Neural cell (in vitro differentiated cells): Measurements from ENCODE around the gene KCNA2. TPM values are rescaled to one million over a fixed set of nuclear protein-coding genes. Genes with fewer than 3 reads are reported as not detected.

ENCODE experiments used
- H2AFZ ChIP-seq: fragments of 200-600, 300-800 bp; sonication (generic), shearing (Covaris generic); 2 replicates; pipeline ENCODE4 v1.6.0; 2014; ENCODE audit warnings: low read depth, mild to moderate bottlenecking, antibody characterized with exemption, low read length, moderate library complexity
- H3F3A ChIP-seq: fragments of 200-600 bp; shearing (Covaris generic); 2 replicates; pipeline ENCODE4 v1.6.1; 2016; ENCODE audit warnings: mild to moderate bottlenecking, moderate library complexity, mixed read lengths, antibody characterized with exemption, low read length; ENCODE audit not compliant: insufficient read depth, poor library complexity, severe bottlenecking
- H3K27ac ChIP-seq: fragments of 200-600, 300-800 bp; sonication (generic), shearing (Covaris generic); 2 replicates; pipeline ENCODE4 v1.5.1; 2014; ENCODE audit warnings: mild to moderate bottlenecking, low read length, moderate library complexity
- H3K27me3 ChIP-seq: fragments of 300-800, 200-600 bp; sonication (generic), shearing (Covaris generic); 2 replicates; pipeline ENCODE4 v1.6.0; 2014; ENCODE audit warnings: mild to moderate bottlenecking, low read depth, low read length, moderate library complexity; ENCODE audit not compliant: insufficient read depth
- H3K36me3 ChIP-seq: fragments of 300-800, 200-600 bp; sonication (generic), shearing (Covaris generic); 2 replicates; pipeline ENCODE4 v1.5.1; 2014; ENCODE audit warnings: mild to moderate bottlenecking, antibody characterized with exemption, low read length, moderate library complexity; ENCODE audit not compliant: insufficient read depth
- H3K4me2 ChIP-seq: fragments of 300-800, 200-600 bp; sonication (generic), shearing (Covaris generic); 2 replicates; pipeline ENCODE4 v1.6.0; 2014; ENCODE audit warnings: mild to moderate bottlenecking, low read length
- H3K4me3 ChIP-seq: fragments of 300-800, 200-600 bp; sonication (generic), shearing (Covaris generic); 2 replicates; pipeline ENCODE4 v1.5.1; 2014; ENCODE audit warnings: mild to moderate bottlenecking, low read length, moderate library complexity
- H3K79me2 ChIP-seq: fragments of 200-600 bp; shearing (Covaris generic); replicated peaks from 2 replicates; pipeline ENCODE4 v1.6.0; 2014; ENCODE audit warnings: mild to moderate bottlenecking, low read length, moderate library complexity; ENCODE audit not compliant: insufficient read depth
- H3K9ac ChIP-seq: fragments of 300-800, 200-600 bp; sonication (generic), shearing (Covaris generic); 2 replicates; pipeline ENCODE4 v1.6.1; 2016; ENCODE audit warnings: mild to moderate bottlenecking, low read length, mixed read lengths
- H3K9me2 ChIP-seq: fragments of 200-600 bp; shearing (Covaris generic); 2 replicates; pipeline ENCODE4 v1.6.1; 2016; ENCODE audit warnings: mild to moderate bottlenecking, low read length, mixed read lengths; ENCODE audit not compliant: insufficient read depth
- H3K9me3 ChIP-seq: fragments of 200-600, 300-800 bp; sonication (generic), shearing (Covaris generic); 2 replicates; pipeline ENCODE4 v1.6.1; 2016; ENCODE audit warnings: mild to moderate bottlenecking, mixed run types, low read length, moderate library complexity, mixed read lengths
- H4K20me1 ChIP-seq: fragments of 200-600 bp; shearing (Covaris generic); 2 replicates; pipeline ENCODE4 v1.6.1; 2016; ENCODE audit warnings: mild to moderate bottlenecking, mixed run types; ENCODE audit not compliant: insufficient read depth
- EP300 ChIP-seq: fragments of 450-650 bp; conservative IDR thresholded peaks from 2 replicates; pipeline ENCODE4 v1.6.1; 2014; ENCODE audit warnings: antibody characterized with exemption, mild to moderate bottlenecking, moderate library complexity; ENCODE audit not compliant: poor library complexity, severe bottlenecking
- EZH2 ChIP-seq: fragments of 200-600, 300-800 bp; shearing (Covaris generic), sonication (generic); IDR thresholded peaks from 2 replicates; pipeline ENCODE4 v1.6.1; 2014; ENCODE audit warnings: antibody characterized with exemption, low read length, borderline replicate concordance, mild to moderate bottlenecking; ENCODE audit not compliant: insufficient read depth, poor library complexity, severe bottlenecking
- MXI1 ChIP-seq: fragments of 450-650 bp; conservative IDR thresholded peaks from 2 replicates; pipeline ENCODE4 v1.6.1; 2014; ENCODE audit warnings: antibody characterized with exemption, mild to moderate bottlenecking; ENCODE audit not compliant: poor library complexity, severe bottlenecking
- POLR2AphosphoS5 ChIP-seq: IDR thresholded peaks from 2 replicates; pipeline ENCODE4 v1.6.1; 2012
- RAD21 ChIP-seq: fragments of 450-650 bp; conservative IDR thresholded peaks from 2 replicates; pipeline ENCODE4 v1.6.1; 2014; ENCODE audit warnings: antibody characterized with exemption, mild to moderate bottlenecking, moderate library complexity
- REST ChIP-seq: IDR thresholded peaks from 2 replicates; pipeline ENCODE4 v1.6.1; 2012; ENCODE audit warnings: borderline replicate concordance
- SMC3 ChIP-seq: fragments of 450-650 bp; conservative IDR thresholded peaks from 2 replicates; pipeline ENCODE4 v1.6.1; 2014; ENCODE audit warnings: antibody characterized with exemption, mild to moderate bottlenecking, moderate library complexity; ENCODE audit not compliant: poor library complexity
- TAF1 ChIP-seq: IDR thresholded peaks from 2 replicates; pipeline ENCODE4 v1.6.1; 2012; ENCODE audit warnings: low read depth
- polyA plus RNA-seq: library from polyadenylated mRNA; depleted of rRNA; stranded (reverse); fragments of >200 nt; gene quantifications from 2 replicates; pipeline ENCODE4 v1.2.3, GENCODE V29; 2014
- TF ChIP-seq, protein P1 (sequence below): fragments of 450-650 bp; IDR thresholded peaks from 2 replicates; pipeline ENCODE4 v1.5.1; 2014; ENCODE audit warnings: antibody characterized with exemption, mild to moderate bottlenecking, moderate library complexity; ENCODE audit not compliant: poor library complexity, severe bottlenecking

KCNA2 gene
- polyA plus RNA-seq, 1 donor from 2014 or later: 3.4 TPM

DNA sequence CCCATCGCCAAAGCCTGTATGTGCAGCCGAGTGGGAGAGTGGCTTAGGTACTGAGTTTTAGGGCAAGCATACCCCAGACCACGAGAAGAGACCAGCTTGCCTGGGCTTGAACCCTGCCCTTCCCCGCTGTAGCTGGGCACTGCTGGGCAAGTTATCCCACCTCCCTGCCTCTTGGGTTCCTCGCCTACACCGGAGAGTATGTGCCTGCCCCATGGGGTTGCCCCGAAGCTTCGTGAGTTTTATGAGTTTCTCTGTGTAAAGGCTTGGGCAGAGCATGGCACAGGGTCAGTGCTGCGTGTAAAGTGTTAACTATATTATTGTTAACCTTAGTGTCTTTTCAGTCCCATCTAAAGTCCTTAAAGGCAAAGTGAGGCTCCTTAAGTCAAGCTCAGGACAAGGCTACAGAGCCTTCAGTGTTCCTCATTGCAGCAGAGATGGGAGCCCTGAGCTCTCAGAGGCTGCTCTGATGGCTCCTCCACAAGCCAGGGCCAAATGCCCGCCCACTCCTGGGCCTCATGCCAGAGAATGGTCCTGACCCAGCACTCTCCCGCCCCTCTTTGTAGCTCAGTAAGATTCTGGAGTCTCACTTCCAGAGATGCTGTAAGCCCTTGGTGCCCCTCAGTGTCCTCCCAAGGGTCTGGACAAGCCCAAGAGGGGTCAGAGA, 50.2 kb downstream of the KCNA2 start:
- H3K79me2 ChIP-seq: no peaks in the 10 kb centered on the region
- H3K4me2 ChIP-seq: no peak overlapping the region
- TF ChIP-seq REST (no peak), EP300 (no peak), TAF1 (no peak), MXI1 (no peak), EZH2 (no peak), POLR2AphosphoS5 (no peak), RAD21 (no peak), SMC3 (no peak)
- no peaks in the 10 kb centered on the region for H3K9me3 ChIP-seq
- H3K9me2 ChIP-seq: no peaks in the 10 kb centered on the region
- no peak overlapping the region for H3K27ac ChIP-seq
- peak overlapping the region; percentile 61 for H3K4me3 ChIP-seq
- H3F3A ChIP-seq: no peaks in the 10 kb centered on the region
- peaks cover 32% of the 10 kb centered on the region for H3K27me3 ChIP-seq
- H4K20me1 ChIP-seq: no peaks in the 10 kb centered on the region
- no peak overlapping the region for H3K9ac ChIP-seq
- no peak overlapping the region for H2AFZ ChIP-seq
- H3K36me3 ChIP-seq: no peaks in the 10 kb centered on the region

GRCh38 chr1:110554871-110555801, 51.0 kb downstream of the KCNA2 start:
- Histone ChIP-seq H3K36me3 (no peaks in the 10 kb centered on the region), H3K4me2 (no peak overlapping the region), H3K9ac (no peak overlapping the region), H3K27ac (no peak overlapping the region), H3K27me3 (peaks cover 32% of the 10 kb centered on the region), H3F3A (no peaks in the 10 kb centered on the region), H4K20me1 (no peaks in the 10 kb centered on the region), H3K79me2 (no peaks in the 10 kb centered on the region), H2AFZ (no peak overlapping the region), H3K4me3 (peak overlapping the region; percentile 61), H3K9me3 (no peaks in the 10 kb centered on the region), H3K9me2 (no peaks in the 10 kb centered on the region)
- TF ChIP-seq EZH2 (no peak), REST (no peak), TAF1 (no peak), EP300 (no peak), RAD21 (peak; percentile 67), POLR2AphosphoS5 (no peak), MXI1 (no peak), SMC3 (peak; percentile 82)
- TF ChIP-seq, protein P1, sequence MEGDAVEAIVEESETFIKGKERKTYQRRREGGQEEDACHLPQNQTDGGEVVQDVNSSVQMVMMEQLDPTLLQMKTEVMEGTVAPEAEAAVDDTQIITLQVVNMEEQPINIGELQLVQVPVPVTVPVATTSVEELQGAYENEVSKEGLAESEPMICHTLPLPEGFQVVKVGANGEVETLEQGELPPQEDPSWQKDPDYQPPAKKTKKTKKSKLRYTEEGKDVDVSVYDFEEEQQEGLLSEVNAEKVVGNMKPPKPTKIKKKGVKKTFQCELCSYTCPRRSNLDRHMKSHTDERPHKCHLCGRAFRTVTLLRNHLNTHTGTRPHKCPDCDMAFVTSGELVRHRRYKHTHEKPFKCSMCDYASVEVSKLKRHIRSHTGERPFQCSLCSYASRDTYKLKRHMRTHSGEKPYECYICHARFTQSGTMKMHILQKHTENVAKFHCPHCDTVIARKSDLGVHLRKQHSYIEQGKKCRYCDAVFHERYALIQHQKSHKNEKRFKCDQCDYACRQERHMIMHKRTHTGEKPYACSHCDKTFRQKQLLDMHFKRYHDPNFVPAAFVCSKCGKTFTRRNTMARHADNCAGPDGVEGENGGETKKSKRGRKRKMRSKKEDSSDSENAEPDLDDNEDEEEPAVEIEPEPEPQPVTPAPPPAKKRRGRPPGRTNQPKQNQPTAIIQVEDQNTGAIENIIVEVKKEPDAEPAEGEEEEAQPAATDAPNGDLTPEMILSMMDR: peak; percentile 74
